DOHH2 (cell line): Measurements from ENCODE around the gene PHF13.
A peak's percentile ranks its signal among the peaks of the same experiment; 100 is the strongest.

Source experiments
- H3F3A ChIP-seq: fragments of 200-600 bp; sonication (generic), shearing (Covaris generic); 2 replicates; pipeline ENCODE4 v1.6.0; 2016; ENCODE audit warnings: antibody characterized with exemption, mild to moderate bottlenecking; ENCODE audit not compliant: control insufficient read depth, insufficient read depth
- H3K27ac ChIP-seq: fragments of 200-600 bp; sonication (generic); 2 replicates; pipeline ENCODE4 v1.5.1; 2014; ENCODE audit warnings: low read depth, mild to moderate bottlenecking, low read length, moderate library complexity
- H3K27me3 ChIP-seq: fragments of 200-600 bp; sonication (generic); 2 replicates; pipeline ENCODE4 v1.6.1; 2014; ENCODE audit warnings: mild to moderate bottlenecking, low read length, mixed read lengths; ENCODE audit not compliant: control insufficient read depth
- H3K36me3 ChIP-seq: fragments of 200-600 bp; sonication (generic); 2 replicates; pipeline ENCODE4 v1.6.1; 2014; ENCODE audit warnings: mild to moderate bottlenecking, low read length, moderate library complexity, mixed read lengths; ENCODE audit not compliant: control insufficient read depth
- H3K4me1 ChIP-seq: fragments of 200-600 bp; sonication (generic); 2 replicates; pipeline ENCODE4 v1.6.1; 2014; ENCODE audit warnings: mild to moderate bottlenecking, low read length, mixed read lengths; ENCODE audit not compliant: control insufficient read depth
- H3K4me2 ChIP-seq: fragments of 200-600 bp; sonication (generic); 2 replicates; pipeline ENCODE4 v1.6.0; 2014; ENCODE audit warnings: mild to moderate bottlenecking, low read length, moderate library complexity
- H3K4me3 ChIP-seq: fragments of 200-600 bp; sonication (generic); 2 replicates; pipeline ENCODE4 v1.5.1; 2014; ENCODE audit warnings: mild to moderate bottlenecking, low read length, mixed read lengths
- H3K79me2 ChIP-seq: fragments of 200-600 bp; sonication (generic); 2 replicates; pipeline ENCODE4 v1.6.1; 2014; ENCODE audit warnings: mild to moderate bottlenecking, low read length, mixed read lengths; ENCODE audit not compliant: control insufficient read depth
- H3K9me2 ChIP-seq: fragments of 200-600 bp; sonication (generic); replicated peaks from 2 replicates; pipeline ENCODE4 v1.6.1; 2014; ENCODE audit warnings: mild to moderate bottlenecking, low read length, mixed read lengths; ENCODE audit not compliant: control insufficient read depth
- H3K9me3 ChIP-seq: fragments of 200-600 bp; sonication (generic); 2 replicates; pipeline ENCODE4 v1.6.1; 2014; ENCODE audit warnings: antibody characterized with exemption, low read length, mixed read lengths; ENCODE audit not compliant: control insufficient read depth, insufficient read depth
- H4K20me1 ChIP-seq: fragments of 200-600 bp; sonication (generic); 2 replicates; pipeline ENCODE4 v1.6.0; 2014; ENCODE audit warnings: low read depth, mild to moderate bottlenecking, antibody characterized with exemption, low read length, moderate library complexity; ENCODE audit not compliant: control insufficient read depth, insufficient read depth
- EZH2phosphoT487 ChIP-seq: fragments of 200-600 bp; sonication (generic); IDR thresholded peaks from 2 replicates; pipeline ENCODE4 v1.6.1; 2017; ENCODE audit warnings: borderline replicate concordance, mild to moderate bottlenecking, antibody characterized with exemption, low read length, moderate library complexity, mixed read lengths
- TF ChIP-seq, protein P1 (sequence below): fragments of 200-600 bp; sonication (generic); IDR thresholded peaks from one replicate; pipeline ENCODE4 v1.5.1; 2014; ENCODE audit warnings: antibody characterized with exemption, mild to moderate bottlenecking, low read depth, low read length; ENCODE audit not compliant: poor library complexity, severe bottlenecking

The PHF13 gene

DNA sequence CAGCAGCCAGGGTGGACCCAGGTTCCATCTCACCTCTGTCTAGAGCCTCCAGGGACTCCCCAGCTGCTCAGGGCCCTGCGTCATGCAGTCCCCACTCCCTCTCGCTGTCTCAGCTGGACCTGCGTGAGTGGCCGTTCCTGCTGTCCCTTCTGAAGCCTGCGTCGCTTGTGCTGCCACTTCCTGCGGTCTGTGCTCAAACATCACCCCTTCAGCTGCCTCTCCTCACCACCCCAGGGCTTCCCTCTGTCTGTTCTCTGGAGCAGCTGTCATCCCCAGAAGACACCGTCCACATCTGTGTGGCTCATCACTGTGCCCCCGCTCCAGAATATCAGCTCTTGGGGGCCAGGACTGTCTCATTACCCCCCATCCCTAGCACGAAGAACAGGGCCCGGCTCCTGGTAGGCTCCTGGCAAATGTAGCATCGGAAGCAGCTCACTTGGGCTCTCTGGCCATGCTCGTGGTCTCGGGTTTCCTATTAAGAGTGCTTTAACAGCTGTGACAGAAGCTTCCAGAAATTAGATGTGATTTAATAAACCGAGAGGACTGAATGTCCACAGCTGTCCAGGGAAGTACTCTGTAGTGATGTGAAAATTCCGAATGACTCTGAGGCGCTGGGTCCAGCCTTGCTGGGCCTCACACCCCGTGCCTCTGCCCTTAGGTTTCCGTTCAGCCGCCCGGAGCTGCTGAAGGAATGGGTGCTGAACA, 14.5 kb downstream of the PHF13 start:
- peak overlapping the region; percentile 98 for H3K4me2 ChIP-seq
- H3K36me3 ChIP-seq: peaks cover 62% of the 10 kb centered on the region
- no peaks in the 10 kb centered on the region for H3K9me3 ChIP-seq
- H3K4me1 ChIP-seq: peaks cover 46% of the 10 kb centered on the region
- H4K20me1 ChIP-seq: peaks cover 13% of the 10 kb centered on the region
- H3K9me2 ChIP-seq: no peaks in the 10 kb centered on the region
- H3K27me3 ChIP-seq: no peaks in the 10 kb centered on the region
- peaks cover 19% of the 10 kb centered on the region for H3F3A ChIP-seq
- TF ChIP-seq EZH2phosphoT487: no peak
- TF ChIP-seq, protein P1, sequence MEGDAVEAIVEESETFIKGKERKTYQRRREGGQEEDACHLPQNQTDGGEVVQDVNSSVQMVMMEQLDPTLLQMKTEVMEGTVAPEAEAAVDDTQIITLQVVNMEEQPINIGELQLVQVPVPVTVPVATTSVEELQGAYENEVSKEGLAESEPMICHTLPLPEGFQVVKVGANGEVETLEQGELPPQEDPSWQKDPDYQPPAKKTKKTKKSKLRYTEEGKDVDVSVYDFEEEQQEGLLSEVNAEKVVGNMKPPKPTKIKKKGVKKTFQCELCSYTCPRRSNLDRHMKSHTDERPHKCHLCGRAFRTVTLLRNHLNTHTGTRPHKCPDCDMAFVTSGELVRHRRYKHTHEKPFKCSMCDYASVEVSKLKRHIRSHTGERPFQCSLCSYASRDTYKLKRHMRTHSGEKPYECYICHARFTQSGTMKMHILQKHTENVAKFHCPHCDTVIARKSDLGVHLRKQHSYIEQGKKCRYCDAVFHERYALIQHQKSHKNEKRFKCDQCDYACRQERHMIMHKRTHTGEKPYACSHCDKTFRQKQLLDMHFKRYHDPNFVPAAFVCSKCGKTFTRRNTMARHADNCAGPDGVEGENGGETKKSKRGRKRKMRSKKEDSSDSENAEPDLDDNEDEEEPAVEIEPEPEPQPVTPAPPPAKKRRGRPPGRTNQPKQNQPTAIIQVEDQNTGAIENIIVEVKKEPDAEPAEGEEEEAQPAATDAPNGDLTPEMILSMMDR: no peak
- H3K79me2 ChIP-seq: peaks cover 50% of the 10 kb centered on the region
- H3K4me3 ChIP-seq: peak overlapping the region; percentile 83
- peak overlapping the region; percentile 86 for H3K27ac ChIP-seq

DNA sequence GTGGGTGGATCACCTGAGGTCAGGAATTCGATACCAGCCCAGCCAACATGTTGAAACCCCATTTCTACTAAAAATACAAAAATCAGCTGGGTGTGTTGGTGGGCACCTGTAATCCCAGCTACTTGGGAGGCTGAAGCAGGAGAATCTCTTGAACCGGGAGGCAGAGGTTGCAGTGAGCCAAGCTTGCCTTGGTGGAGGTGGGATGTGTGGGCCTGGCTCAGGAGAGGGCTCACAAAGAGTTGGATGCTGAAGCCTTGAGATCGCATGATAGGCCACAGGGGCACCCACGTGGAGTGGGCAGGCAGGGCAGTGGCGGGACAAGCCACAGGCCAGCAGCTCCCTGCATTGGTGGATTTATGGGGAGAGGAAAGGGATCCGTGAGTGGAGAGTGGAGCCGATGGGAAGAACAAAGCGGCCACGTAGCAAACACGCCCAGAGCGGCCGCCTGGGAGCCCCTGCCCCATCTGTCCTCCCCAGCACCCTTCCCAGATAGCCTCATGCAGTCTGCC, 15.5 kb downstream of the PHF13 start:
- TF ChIP-seq, protein P1: no peak
- TF ChIP-seq EZH2phosphoT487: no peak
- Histone ChIP-seq H3K79me2 (peaks cover 43% of the 10 kb centered on the region), H3K4me1 (peaks cover 36% of the 10 kb centered on the region), H3K4me2 (no peak overlapping the region), H3K4me3 (no peak overlapping the region), H3K27ac (no peak overlapping the region), H3K27me3 (no peaks in the 10 kb centered on the region), H4K20me1 (peaks cover 13% of the 10 kb centered on the region), H3K9me2 (no peaks in the 10 kb centered on the region), H3K36me3 (peaks cover 60% of the 10 kb centered on the region), H3F3A (peaks cover 9% of the 10 kb centered on the region), H3K9me3 (no peaks in the 10 kb centered on the region)

DNA sequence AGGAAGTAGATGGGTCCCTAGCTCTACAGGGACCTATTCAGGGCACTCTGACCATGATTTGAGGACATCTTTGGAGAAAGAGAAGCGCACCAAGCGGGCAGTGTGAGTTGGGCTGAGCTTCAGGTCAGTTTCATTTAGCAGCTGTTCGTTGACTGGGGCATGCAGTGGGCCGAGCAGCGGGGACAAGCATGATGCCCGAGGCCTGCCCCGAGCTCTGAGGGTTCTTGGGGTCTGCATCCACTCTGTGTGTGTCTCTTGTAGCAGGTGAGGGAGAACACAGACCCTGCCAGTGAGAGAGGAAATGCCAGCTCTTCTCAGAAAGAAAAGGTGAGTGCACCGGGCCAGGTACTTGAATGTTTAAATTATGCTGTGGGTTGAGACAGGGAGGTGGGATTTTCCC, 16.5 kb downstream of the PHF13 start:
- Histone ChIP-seq H3K79me2 (peaks cover 35% of the 10 kb centered on the region), H3K27ac (no peak overlapping the region), H3K9me3 (no peaks in the 10 kb centered on the region), H3K27me3 (no peaks in the 10 kb centered on the region), H3K4me2 (no peak overlapping the region), H3F3A (peaks cover 9% of the 10 kb centered on the region), H4K20me1 (peaks cover 13% of the 10 kb centered on the region), H3K9me2 (no peaks in the 10 kb centered on the region), H3K4me1 (peaks cover 27% of the 10 kb centered on the region), H3K36me3 (peaks cover 62% of the 10 kb centered on the region), H3K4me3 (no peak overlapping the region)
- TF ChIP-seq, protein P1: no peak
- no peak for TF ChIP-seq EZH2phosphoT487
